ENCODE results near the gene CAPN15.
"Not testable (repeated sequence)": the region's sequence is repeated elsewhere in the genome, so short reads cannot be mapped to it uniquely, and the experiment has no call there.

The CAPN15 gene

DNA sequence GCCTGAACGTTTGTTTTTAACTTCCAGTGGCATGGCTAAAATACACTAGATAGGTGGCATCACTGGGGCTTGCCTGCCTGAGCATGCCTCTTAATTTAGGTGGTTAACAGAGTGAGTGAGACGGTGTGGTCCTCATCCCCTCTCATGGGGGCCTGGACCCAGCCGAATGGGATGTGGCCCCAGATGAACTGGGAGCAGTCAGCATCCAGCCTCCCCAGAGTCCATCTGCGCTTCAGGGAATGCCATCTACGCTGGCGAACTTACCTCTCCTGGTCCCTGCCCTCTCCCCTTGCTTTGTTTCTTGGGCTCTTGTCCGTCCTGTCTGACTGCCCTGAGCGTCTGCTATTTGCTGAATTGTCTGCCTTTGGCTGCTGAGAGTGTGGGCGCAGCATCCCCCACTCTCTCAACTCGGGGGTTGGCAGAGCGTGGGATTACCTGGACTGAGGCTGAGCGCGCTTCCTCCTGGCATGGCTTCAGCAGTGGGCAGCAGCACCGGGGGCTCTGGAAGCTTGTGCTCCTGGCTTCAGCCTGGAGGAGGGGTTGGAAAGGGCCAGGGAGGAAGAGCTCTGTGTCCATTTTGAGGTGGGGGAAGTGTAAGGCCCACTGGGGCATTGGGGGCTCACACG lies 64.5 kb downstream of the CAPN15 start:
- no peak for DNase-seq (ENCODE audit: low read depth in 3 of 3)

- DNase-seq (ENCODE audit: low read depth in 3 of 3) = no peak
These were observed 65.2 kb downstream of the CAPN15 start for GRCh38 chr16:592518-593306.

DNA sequence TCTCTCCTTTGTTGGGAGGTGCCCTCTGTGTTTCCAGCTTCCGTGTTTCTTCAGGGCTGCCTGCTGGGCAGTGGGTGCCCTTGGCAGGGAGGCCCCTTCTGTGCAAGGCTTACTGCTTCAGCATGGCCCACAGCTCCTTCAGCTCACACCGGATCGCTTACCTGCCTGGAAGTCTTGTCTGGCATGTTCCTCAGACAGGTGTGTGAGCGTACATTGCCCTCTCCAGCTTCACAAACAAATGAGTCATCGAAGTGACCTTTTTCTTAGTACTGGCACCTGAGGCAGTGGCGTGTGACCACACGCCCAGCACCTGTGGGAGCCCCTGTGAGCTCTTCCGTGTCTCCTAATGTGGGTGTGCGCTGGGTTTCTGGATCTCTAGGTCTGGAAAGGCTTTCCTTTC lies 65.9 kb downstream of the CAPN15 start:
- DNase-seq (ENCODE audit: low read depth in 3 of 3) = no peak

GRCh38 chr16:593807-594206 lies 66.3 kb downstream of the CAPN15 start:
- DNase-seq (ENCODE audit: low read depth in 3 of 3) = no peak

- no peak for DNase-seq (ENCODE audit: low read depth in 3 of 3)
These were observed 67.6 kb downstream of the CAPN15 start for GRCh38 chr16:595094-595528.

GRCh38 chr16:595942-596735 lies 68.6 kb downstream of the CAPN15 start:
- no peak for DNase-seq (ENCODE audit: low read depth in 3 of 3)

DNA sequence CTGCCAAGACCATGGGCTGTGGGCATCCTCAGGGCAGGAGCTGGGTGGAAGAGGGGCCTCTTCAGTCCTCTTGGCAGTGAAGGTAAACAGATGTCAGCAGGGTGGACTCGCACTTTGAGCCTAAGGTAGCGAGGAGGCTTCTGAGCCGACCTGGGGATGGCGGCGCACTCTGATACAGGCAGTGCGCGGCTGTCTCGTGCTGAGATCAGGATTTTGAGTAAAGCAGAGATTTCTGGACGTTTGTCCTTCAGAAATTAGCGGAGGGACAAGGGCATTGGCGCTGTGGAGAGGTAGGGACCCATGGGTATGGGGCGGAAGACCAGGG lies 69.2 kb downstream of the CAPN15 start:
- DNase-seq (ENCODE audit: low read depth in 3 of 3) = no peak

DNA sequence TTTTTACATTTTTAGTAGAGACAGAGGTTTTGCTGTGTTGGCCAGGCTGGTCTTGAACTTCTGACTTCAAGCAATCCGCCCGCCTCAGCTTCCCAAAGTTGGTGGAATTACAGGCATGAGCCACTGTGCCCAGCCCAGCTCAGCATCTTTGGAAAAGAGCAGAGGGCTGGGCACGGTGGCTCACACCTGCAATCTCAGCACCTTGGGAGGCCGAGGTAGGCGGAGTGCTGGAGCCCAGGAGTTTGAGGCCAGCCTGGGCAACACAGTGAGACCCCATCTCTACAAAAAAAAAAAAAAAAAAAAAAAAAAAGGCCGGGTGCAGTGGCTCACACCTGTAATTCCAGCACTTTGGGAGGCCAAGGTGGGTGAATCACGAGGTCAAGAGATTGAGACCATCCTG lies 70.1 kb downstream of the CAPN15 start:
- DNase-seq (ENCODE audit: low read depth in 3 of 3) = not testable (repeated sequence)

- DNase-seq (ENCODE audit: low read depth in 3 of 3) = no peak
These were observed 71.6 kb downstream of the CAPN15 start for GRCh38 chr16:598823-599739.

- DNase-seq (ENCODE audit: low read depth in 3 of 3) = no peak
These were observed 73.3 kb downstream of the CAPN15 start for GRCh38 chr16:600781-601180.

DNA sequence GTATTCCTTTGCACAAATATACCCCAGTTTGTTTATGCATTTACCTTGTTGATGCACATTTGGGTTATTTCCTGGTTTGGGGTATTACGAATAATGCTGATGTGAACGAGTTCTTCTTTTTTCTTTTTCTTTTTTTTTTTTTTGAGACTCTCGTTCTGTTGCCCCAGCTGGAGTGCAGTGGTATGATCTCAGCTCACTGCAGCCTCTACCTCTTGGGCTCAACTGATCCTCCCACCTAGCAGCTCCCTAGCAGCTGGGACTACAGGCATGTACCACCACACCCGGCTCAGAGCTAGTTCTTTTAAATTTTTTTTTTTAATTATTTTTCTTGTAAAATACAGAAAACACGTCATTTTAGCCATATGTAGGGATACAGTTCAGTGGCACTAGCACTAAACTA lies 76.4 kb downstream of the CAPN15 start:
- no peak for DNase-seq (ENCODE audit: low read depth in 3 of 3)

Measured in stimulated activated CD4-positive, alpha-beta T cell treated with anti-CD3 and anti-CD28 coated beads, TNF-alpha, amount 100 ng/mL, for 48 hours (primary cell).